Measurements from ENCODE around the gene ERC2.

DNA sequence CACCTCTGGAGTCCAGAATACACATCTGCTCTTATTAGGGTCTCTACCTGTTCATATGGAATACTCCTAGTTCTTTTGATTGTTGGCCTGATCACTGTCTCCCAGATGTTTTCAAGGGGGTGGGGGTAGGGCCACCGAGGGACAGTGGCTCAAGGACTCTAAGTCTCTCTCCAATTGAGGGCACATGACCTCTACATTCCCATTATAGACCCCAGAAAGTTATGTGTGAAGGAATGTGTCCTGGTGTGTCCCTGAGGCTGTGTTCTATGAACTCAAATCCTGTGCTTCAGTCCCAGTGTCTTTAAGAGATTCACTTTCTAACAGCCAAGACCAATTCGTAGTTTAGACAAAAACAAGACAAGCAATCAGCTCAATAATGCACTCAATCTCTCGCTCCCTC lies 357.4 kb downstream of the ERC2 start:
- no peak for TF ChIP-seq CEBPB (IDR thresholded peaks at IDR 0.05)
- TF ChIP-seq POLR2A (IDR thresholded peaks at IDR 0.05; ENCODE audit: low read length) = no peak
- TF ChIP-seq, protein P1, sequence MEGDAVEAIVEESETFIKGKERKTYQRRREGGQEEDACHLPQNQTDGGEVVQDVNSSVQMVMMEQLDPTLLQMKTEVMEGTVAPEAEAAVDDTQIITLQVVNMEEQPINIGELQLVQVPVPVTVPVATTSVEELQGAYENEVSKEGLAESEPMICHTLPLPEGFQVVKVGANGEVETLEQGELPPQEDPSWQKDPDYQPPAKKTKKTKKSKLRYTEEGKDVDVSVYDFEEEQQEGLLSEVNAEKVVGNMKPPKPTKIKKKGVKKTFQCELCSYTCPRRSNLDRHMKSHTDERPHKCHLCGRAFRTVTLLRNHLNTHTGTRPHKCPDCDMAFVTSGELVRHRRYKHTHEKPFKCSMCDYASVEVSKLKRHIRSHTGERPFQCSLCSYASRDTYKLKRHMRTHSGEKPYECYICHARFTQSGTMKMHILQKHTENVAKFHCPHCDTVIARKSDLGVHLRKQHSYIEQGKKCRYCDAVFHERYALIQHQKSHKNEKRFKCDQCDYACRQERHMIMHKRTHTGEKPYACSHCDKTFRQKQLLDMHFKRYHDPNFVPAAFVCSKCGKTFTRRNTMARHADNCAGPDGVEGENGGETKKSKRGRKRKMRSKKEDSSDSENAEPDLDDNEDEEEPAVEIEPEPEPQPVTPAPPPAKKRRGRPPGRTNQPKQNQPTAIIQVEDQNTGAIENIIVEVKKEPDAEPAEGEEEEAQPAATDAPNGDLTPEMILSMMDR (IDR thresholded peaks at IDR 0.05) = no peak
- no peak for TF ChIP-seq KDM1A (IDR thresholded peaks at IDR 0.05; ENCODE audit: low read depth)
- TF ChIP-seq HDAC2 (IDR thresholded peaks at IDR 0.05) = no peak
- TF ChIP-seq, protein P2, sequence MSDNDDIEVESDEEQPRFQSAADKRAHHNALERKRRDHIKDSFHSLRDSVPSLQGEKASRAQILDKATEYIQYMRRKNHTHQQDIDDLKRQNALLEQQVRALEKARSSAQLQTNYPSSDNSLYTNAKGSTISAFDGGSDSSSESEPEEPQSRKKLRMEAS (IDR thresholded peaks at IDR 0.05) = no peak
